Measurements from ENCODE around the gene IGFL4. TPM values are rescaled to one million over a fixed set of nuclear protein-coding genes. Genes with fewer than 3 reads are reported as not detected.

Gene IGFL4
- total and polyA plus RNA-seq, 10 of the 15 experiments (the other 5 are each of a cell fraction or from before 2014, with no cell fraction given): not detected

GRCh38 chr19:46022061-46022430, 18.8 kb downstream of the IGFL4 start (continued):
- TF ChIP-seq E2F4 (IDR thresholded peaks at IDR 0.05; ENCODE audit: low read depth, low read length) (no peak), MEF2B (IDR thresholded peaks at IDR 0.05; ENCODE audit: partially characterized antibody, poor library complexity, severe bottlenecking) (no peak), ZBTB4 (CRISPR knock-in tag; IDR thresholded peaks at IDR 0.05) (no peak), GABPA (IDR thresholded peaks at IDR 0.05; ENCODE audit: low read depth) (no peak)

- Histone ChIP-seq H3K9ac (ENCODE audit: control insufficient read depth, insufficient read depth, low read length) (no peak overlapping the region), H3K4me3 (no peak overlapping the region), H3K36me3 (ENCODE audit: control insufficient read depth in 2 of 2, insufficient read depth in 2 of 2, low read length in 1 of 2) (no peaks in the 10 kb centered on the region; a peak in 1 of 4 replicates), H3K9me3 (replicated peaks; ENCODE audit: control insufficient read depth, insufficient read depth, low read length) (no peaks in the 10 kb centered on the region), H3K79me2 (ENCODE audit: control insufficient read depth, insufficient read depth, low read length) (no peaks in the 10 kb centered on the region), H2AFZ (ENCODE audit: control insufficient read depth, low read depth, low read length) (no peak overlapping the region), H3K27ac (ENCODE audit: control insufficient read depth, insufficient read depth) (no peak overlapping the region), H4K20me1 (ENCODE audit: control insufficient read depth, insufficient read depth) (no peaks in the 10 kb centered on the region), H3K27me3 (replicated peaks in 1 of 2; ENCODE audit: control insufficient read depth in 2 of 2, insufficient read depth in 2 of 2, low read length in 1 of 2) (no peaks in the 10 kb centered on the region), H3K4me2 (ENCODE audit: control insufficient read depth, insufficient read depth) (no peak overlapping the region), H3K4me1 (ENCODE audit: control insufficient read depth, insufficient read depth, low read length) (no peaks in the 10 kb centered on the region)
- ATAC-seq (no peak), FAIRE-seq (no peak), DNase-seq (ENCODE audit: low read depth, low spot score) (no peak)
- TF ChIP-seq ZNF384 (IDR thresholded peaks at IDR 0.05; ENCODE audit: borderline replicate concordance, low read depth, low read length) (no peak), FOXK2 (IDR thresholded peaks at IDR 0.05) (no peak), PKNOX1 (IDR thresholded peaks at IDR 0.05) (no peak), POLR2AphosphoS5 (IDR thresholded peaks at IDR 0.05; ENCODE audit: low read length) (no peak), DPF2 (IDR thresholded peaks at IDR 0.05) (no peak), HDGF (IDR thresholded peaks at IDR 0.05) (no peak)
- in situ Hi-C loops (cut with MboI) (no loop called here), intact Hi-C loops (cut with micrococcal nuclease; ENCODE audit: unreplicated experiment) (no loop called here)
- 65% methylated on average over 9 of the region's 11 CpGs for WGBS (ENCODE audit: insufficient coverage, insufficient replicate concordance, low lambda C conversion rate, missing lambda C conversion rate)
- SMC1A ChIA-PET (ENCODE audit: uncharacterized antibody, unreplicated experiment): no interaction called here
- POLR2A ChIA-PET: no interaction called here
- RAD21 ChIA-PET (ENCODE audit: unreplicated experiment): no interaction called here
- CTCF ChIA-PET: interaction anchor here (0.9 to 1.4 kb wide), 2 partner anchors 10 to 12 kb away, joined by 3 read pairs; no protein-coding TSS in a partner anchor
- BruUV-seq (replicated peaks): no TSS peak
These were observed 19.2 kb downstream of the IGFL4 start for GRCh38 chr19:46021531-46022041.

All from GM12878 (cell line).